Gastrocnemius medialis (tissue), 4 donors: ENCODE data around the gene C10orf105. TPM values are rescaled to one million over a fixed set of nuclear protein-coding genes. Genes with fewer than 3 reads are reported as not detected.

Experiments
- ATAC-seq, 2 donors: fragments of 150-250 bp; one replicate each; pipeline ENCODE4 v1.9.1; 2016
- DNase-seq, 2 donors: peaks; one replicate each; pipeline ENCODE4 v3.0.0-alpha.2; 2019
- H3K27ac ChIP-seq, 4 donors: fragments of 200-600 bp; sonication (generic); 1 replicate in 1 of 4; 2 replicates in 3 of 4; pipeline ENCODE4 v1.5.1; 2016 to 2018; ENCODE audit warnings: mild to moderate bottlenecking in 2 of 4, moderate library complexity in 1 of 4
- H3K27me3 ChIP-seq, 3 donors: fragments of 200-600 bp; sonication (generic) in 2 of 3; 1 replicate in 1 of 3; 2 replicates in 2 of 3; pipeline versions ENCODE4 v1.5.1 to v1.6.0; 2016 to 2019; ENCODE audit warnings: mild to moderate bottlenecking in 1 of 3, moderate library complexity in 1 of 3
- H3K36me3 ChIP-seq, 2 donors: fragments of 200-600 bp; sonication (generic) in 1 of 2; one replicate each; pipeline ENCODE4 v1.5.1; 2017 to 2018
- H3K4me1 ChIP-seq, 2 donors: fragments of 200-600 bp; sonication (generic) in 1 of 2; one replicate each; pipeline ENCODE4 v1.5.1; 2016 to 2017; ENCODE audit warnings: mild to moderate bottlenecking in 2 of 2
- H3K4me3 ChIP-seq, 4 donors: fragments of 200-600 bp; sonication (generic) in 3 of 4; 1 replicate in 1 of 4; 2 replicates in 3 of 4; pipeline ENCODE4 v1.5.1; 2016 to 2019; ENCODE audit warnings: mild to moderate bottlenecking in 2 of 4
- H3K9me3 ChIP-seq, 3 donors: fragments of 200-600 bp; sonication (generic) in 2 of 3; 1 replicate in 1 of 3; 2 replicates in 2 of 3; pipeline ENCODE4 v1.5.1; 2016 to 2019
- CTCF ChIP-seq, 5 experiments: fragments of 450-650 bp in 3 of 5; fragments of 200-600 bp in 2 of 5; sonication (generic) in 2 of 5; IDR thresholded peaks in 4 of 5; conservative IDR thresholded peaks in 1 of 5; 1 replicate in 4 of 5; 2 replicates in 1 of 5; pipeline ENCODE4 v1.5.1; 2016 to 2019; ENCODE audit warnings: antibody characterized with exemption in 5 of 5, mild to moderate bottlenecking in 3 of 5, moderate library complexity in 3 of 5
- POLR2A ChIP-seq, 2 donors: fragments of 450-650 bp; IDR thresholded peaks; one replicate each; pipeline ENCODE4 v1.6.1; 2017; ENCODE audit warnings: antibody characterized with exemption in 2 of 2, mild to moderate bottlenecking in 2 of 2, moderate library complexity in 2 of 2
- in situ Hi-C, 4 donors: fragments of 200-750 bp; cut with MboI; loops; one replicate each; pipeline versions ENCODE4 v1.15.0 to v1.8.0; 2017; ENCODE audit warnings: low sequenced_read_pairs in 4 of 4
- intact Hi-C: fragments of 100-400 bp; cut with DNase I; formaldehyde crosslinking; loops from one replicate; pipeline ENCODE4 v1.15.1; 2023; ENCODE audit warnings: low total_unique reads
- total RNA-seq, 4 donors: library from RNA; depleted of rRNA; stranded (reverse); fragments of >200 nt; gene quantifications; one replicate each; pipeline versions ENCODE4 v1.1.0 to v1.2.3, GENCODE V29; 2016

The C10orf105 gene
- total RNA-seq, 4 donors from 2014 or later, result not detected

DNA sequence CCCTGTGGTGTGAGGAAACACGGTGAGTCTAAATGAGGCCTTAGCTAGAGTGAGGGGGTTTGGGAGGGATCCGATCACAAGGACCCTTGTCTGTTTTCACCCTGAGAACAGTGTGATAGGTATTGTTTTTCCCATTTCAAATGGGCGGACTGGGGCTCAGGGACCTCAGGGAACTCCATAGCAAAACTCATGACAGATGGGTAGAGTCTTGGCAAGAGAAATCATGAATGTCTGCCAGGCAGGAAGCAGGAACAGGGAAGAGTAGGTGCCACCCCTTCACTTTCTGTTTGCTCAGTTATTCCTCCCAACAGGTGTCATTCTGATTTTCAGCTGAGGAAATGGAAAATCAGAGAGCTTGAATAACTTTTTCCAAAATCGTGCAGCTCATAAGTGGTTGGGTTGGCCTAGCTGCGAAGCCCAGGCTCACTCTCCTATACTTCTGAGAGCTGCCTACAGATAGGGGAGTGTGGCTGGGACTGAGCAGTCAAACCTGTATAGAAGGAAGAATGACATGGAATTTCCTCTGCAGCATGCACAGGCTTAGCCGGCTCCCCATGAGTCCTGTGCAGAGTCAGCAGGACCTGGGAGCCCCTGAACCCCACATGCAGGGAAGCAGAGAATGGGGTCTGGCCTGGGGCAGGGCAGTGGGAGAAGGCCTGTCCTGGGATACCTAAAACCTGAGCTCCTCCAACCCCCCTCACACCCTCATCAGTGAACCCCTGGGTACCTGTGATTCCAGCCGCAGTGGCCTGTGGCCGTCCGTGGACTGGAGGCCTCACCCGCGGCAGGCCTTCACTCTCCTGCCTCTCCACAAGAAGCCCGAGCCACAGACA is 17.6 kb upstream of the C10orf105 start:
- Histone ChIP-seq H3K36me3 (no peaks in the 10 kb centered on the region), H3K27ac (peak overlapping the region; percentile 30 to 69 (median 51)), H3K4me3 (no peak overlapping the region), H3K27me3 (no peaks in the 10 kb centered on the region), H3K9me3 (no peaks in the 10 kb centered on the region), H3K4me1 (peaks cover 14 to 19% of the 10 kb centered on the region in 2 donors)
- ATAC-seq (peak; percentile 16 to 29), DNase-seq (no peak)
- intact Hi-C loops, result no loop called here
- no peak for TF ChIP-seq CTCF (IDR thresholded peaks at IDR 0.05 in 4 of 5, conservative IDR thresholded peaks at IDR 0.05 in 1 of 5)
- no peak for TF ChIP-seq POLR2A (IDR thresholded peaks at IDR 0.05)
- in situ Hi-C loops, result no loop called here

DNA sequence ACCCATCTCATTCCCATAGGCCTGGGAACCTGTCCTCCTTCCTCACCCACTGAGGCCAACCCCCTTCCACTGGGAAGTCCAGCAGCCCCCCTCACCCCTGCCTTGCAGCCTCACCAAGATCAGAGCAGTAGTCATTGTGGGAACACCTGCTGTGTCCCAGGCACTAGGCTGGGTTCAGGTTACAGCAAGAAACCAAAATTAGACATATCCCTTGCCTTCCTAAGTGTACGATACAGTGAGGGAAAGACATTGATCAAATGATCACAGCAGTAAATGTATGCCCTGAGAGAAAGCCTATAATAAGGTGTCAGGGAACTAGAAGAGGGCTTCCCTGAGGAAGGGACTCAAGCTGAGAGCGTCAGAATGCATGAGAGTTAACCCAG is 17.0 kb upstream of the C10orf105 start:
- H3K27me3 ChIP-seq, result no peaks in the 10 kb centered on the region
- no peak overlapping the region for H3K4me3 ChIP-seq
- peak overlapping the region; percentile 30 to 69 (median 51) for H3K27ac ChIP-seq
- ATAC-seq (peak; percentile 77 to 92), DNase-seq (no peak)
- TF ChIP-seq CTCF (IDR thresholded peaks at IDR 0.05 in 4 of 5, conservative IDR thresholded peaks at IDR 0.05 in 1 of 5) (no peak), POLR2A (IDR thresholded peaks at IDR 0.05) (no peak)
- no peaks in the 10 kb centered on the region for H3K9me3 ChIP-seq
- in situ Hi-C loops, result no loop called here
- no peaks in the 10 kb centered on the region for H3K36me3 ChIP-seq
- intact Hi-C loops, result no loop called here
- peaks cover 14 to 19% of the 10 kb centered on the region in 2 donors for H3K4me1 ChIP-seq

DNA sequence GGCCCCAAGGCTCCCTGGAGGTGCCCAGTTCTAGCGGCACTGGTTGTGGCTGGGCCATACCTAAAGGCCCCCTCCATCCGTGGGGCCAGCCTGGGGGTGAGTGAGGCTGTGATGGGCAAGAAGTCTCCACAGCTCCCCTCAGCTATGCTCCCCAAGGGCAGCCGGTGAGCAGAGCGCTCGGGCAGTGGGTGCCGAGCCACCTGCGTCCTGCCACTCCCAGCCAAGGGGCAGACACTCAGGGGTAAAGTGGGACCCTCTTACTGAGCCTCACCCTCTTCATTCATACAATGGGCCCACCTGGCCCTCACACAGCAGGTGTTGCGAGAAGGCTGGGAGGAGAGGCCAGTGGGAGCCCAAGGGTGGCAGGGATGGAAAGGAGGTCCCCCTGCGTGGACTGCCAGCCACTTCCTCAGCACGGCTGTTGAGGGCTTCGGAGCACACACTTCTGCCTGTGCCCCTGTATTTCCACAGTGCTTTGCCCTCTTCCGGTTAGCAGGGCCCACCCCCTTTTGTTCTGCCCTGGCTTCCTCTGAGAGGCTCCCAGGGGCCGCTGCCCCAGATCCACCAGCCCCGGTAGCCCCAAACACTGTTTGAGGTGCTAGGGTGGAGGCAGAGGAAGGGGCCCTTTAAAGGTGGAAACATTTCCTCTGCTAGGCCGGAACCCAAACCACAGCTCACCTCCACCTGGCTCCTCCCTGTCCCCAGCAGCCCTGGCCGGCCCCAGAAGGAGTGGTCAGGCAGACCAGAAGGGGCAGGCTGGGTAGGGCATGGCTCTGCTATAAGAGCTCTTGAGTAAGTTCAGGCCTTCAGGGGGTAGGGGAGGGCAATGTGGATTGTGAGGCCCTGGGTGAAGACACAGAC is 16.4 kb upstream of the C10orf105 start:
- Histone ChIP-seq H3K9me3 (no peaks in the 10 kb centered on the region), H3K4me3 (no peak overlapping the region), H3K36me3 (no peaks in the 10 kb centered on the region), H3K4me1 (peaks cover 14 to 19% of the 10 kb centered on the region in 2 donors), H3K27me3 (no peaks in the 10 kb centered on the region), H3K27ac (peak overlapping the region; percentile 30 to 69 (median 51))
- no peak for TF ChIP-seq POLR2A (IDR thresholded peaks at IDR 0.05)
- TF ChIP-seq CTCF (IDR thresholded peaks at IDR 0.05 in 4 of 5, conservative IDR thresholded peaks at IDR 0.05 in 1 of 5), result no peak
- ATAC-seq (peak; percentile 14 to 16), DNase-seq (no peak)
- intact Hi-C loops (no loop called here), in situ Hi-C loops (no loop called here)

DNA sequence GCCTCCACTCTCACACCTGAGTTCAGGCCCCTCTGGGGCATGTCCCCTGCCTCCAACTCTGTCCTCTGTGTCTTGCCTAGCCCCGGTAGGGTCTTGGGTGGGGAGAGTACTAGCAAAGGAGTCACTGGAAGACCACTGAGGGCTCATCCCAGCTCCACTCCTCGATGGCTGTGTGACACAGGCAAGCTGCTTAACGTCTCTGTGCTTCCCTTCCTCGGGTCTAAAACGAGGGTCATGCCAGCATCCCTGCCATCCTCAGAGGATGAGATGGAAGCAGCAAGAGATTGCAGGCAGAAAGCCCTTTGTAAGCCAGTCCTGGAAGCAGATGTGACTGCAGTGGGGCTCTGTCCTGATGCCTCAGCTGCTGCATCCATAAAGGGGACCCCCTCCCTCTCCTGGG is 15.2 kb upstream of the C10orf105 start:
- no peak for ATAC-seq
- peaks cover 14 to 19% of the 10 kb centered on the region in 2 donors for H3K4me1 ChIP-seq
- H3K4me3 ChIP-seq, result no peak overlapping the region

More for the DNA sequence above, 15.2 kb upstream of the C10orf105 start:
- H3K27me3 ChIP-seq, result no peaks in the 10 kb centered on the region
- no peaks in the 10 kb centered on the region for H3K36me3 ChIP-seq
- no peak overlapping the region for H3K27ac ChIP-seq
- intact Hi-C loops, result no loop called here
- no peak for DNase-seq
- no peaks in the 10 kb centered on the region for H3K9me3 ChIP-seq
- in situ Hi-C loops, result no loop called here
- TF ChIP-seq CTCF (IDR thresholded peaks at IDR 0.05 in 4 of 5, conservative IDR thresholded peaks at IDR 0.05 in 1 of 5) (no peak), POLR2A (IDR thresholded peaks at IDR 0.05) (no peak)
